ENCODE data around the gene AURKA. TPM values are rescaled to one million over a fixed set of nuclear protein-coding genes. Genes with fewer than 3 reads are reported as not detected.
A peak's percentile ranks its signal among the peaks of the same experiment; 100 is the strongest.

The AURKA gene
- total and polyA plus RNA-seq, 9 of the 15 experiments (the other 6 are each of a cell fraction or from before 2014, with no cell fraction given): 72.7 to 162 (median 113) TPM

GRCh38 chr20:56412473-56412790, 20.4 kb upstream of the AURKA start (continued):
- peak; percentile 66; the same call in 1 of the 2 replicates for TF ChIP-seq HMBOX1 (IDR thresholded peaks at IDR 0.05)
- TF ChIP-seq NFRKB (IDR thresholded peaks at IDR 0.05; ENCODE audit: low read depth): peak; percentile 59; the same call in 1 of the 2 replicates
- TF ChIP-seq LEF1 (IDR thresholded peaks at IDR 0.05): no peak
- 0 out of 2 replicates have a peak, but pooled peaks have one; percentile 7 for TF ChIP-seq TRIM28 (IDR thresholded peaks at IDR 0.05)
- TF ChIP-seq ZNF146 (CRISPR knock-in tag; IDR thresholded peaks at IDR 0.05; ENCODE audit: unreplicated experiment): no peak
- TF ChIP-seq POLR2B (IDR thresholded peaks at IDR 0.05; ENCODE audit: low read depth, partially characterized antibody): peak; percentile 76
- TF ChIP-seq TBL1XR1 (IDR thresholded peaks at IDR 0.05; ENCODE audit: low read length in 2 of 2): 0 out of 4 replicates have a peak, but pooled peaks of 1 of the 2 experiments have one; percentile 17
- TF ChIP-seq ZNF511 (CRISPR knock-in tag; IDR thresholded peaks at IDR 0.05): 0 out of 2 replicates have a peak, but pooled peaks have one; percentile 31
- TF ChIP-seq U2AF2 (optimal IDR thresholded peaks at IDR 0.05; ENCODE audit: low read depth, low read length): no peak
- TF ChIP-seq NCOA1 (IDR thresholded peaks at IDR 0.05; ENCODE audit: low read depth): 0 out of 2 replicates have a peak, but pooled peaks have one; percentile 20
- TF ChIP-seq ZNF12 (CRISPR knock-in tag; IDR thresholded peaks at IDR 0.05): peak; percentile 23; the same call in 1 of the 2 replicates
- no peak for TF ChIP-seq HLTF (IDR thresholded peaks at IDR 0.05)
- TF ChIP-seq SMAD3 (CRISPR knock-in tag; conservative IDR thresholded peaks at IDR 0.05): no peak
- TF ChIP-seq ZNF609 (CRISPR knock-in tag; IDR thresholded peaks at IDR 0.05; ENCODE audit: borderline replicate concordance): peak; percentile 14; the same call in 1 of the 2 replicates
- peak; percentile 4 to 17; a peak in 1 of 4 replicates for TF ChIP-seq HDAC1 (IDR thresholded peaks at IDR 0.05)
- TF ChIP-seq IRF9 (tag; IDR thresholded peaks at IDR 0.05): no peak
- TF ChIP-seq NKRF (IDR thresholded peaks at IDR 0.05; ENCODE audit: borderline replicate concordance): peak; percentile 37; the same call in 1 of the 2 replicates
- 0 out of 2 replicates have a peak, but pooled peaks have one; percentile 15 for TF ChIP-seq TFAP4 (CRISPR knock-in tag; IDR thresholded peaks at IDR 0.05; ENCODE audit: borderline replicate concordance)
- TF ChIP-seq CBFB (CRISPR knock-in tag; IDR thresholded peaks at IDR 0.05): no peak

Data from K562 (cell line).